H4 (cell line): ENCODE measurements around the gene NDUFC1. TPM values are rescaled to one million over a fixed set of nuclear protein-coding genes. Genes with fewer than 3 reads are reported as not detected.
"Not testable (repeated sequence)": the region's sequence is repeated elsewhere in the genome, so short reads cannot be mapped to it uniquely, and the experiment has no call there.

Experiments used
- DNase-seq: peaks from one replicate; pipeline ENCODE4 v3.0.0-alpha.2; 2015; ENCODE audit warnings: low spot score
- total RNA-seq: library from RNA; depleted of rRNA; stranded (reverse); fragments of >200 nt; shearing (Covaris generic); gene quantifications from 2 replicates; pipeline ENCODE4 v1.2.3, GENCODE V29; 2014; rRNA removed

Gene NDUFC1
- 154 and 169 TPM in 2 replicates for total RNA-seq

GRCh38 chr4:139301821-139302611, at the start of gene NDUFC1:
Gene NDUFC1, minus strand, starts transcription at chr4:139302477. Its CDS starts 6,679 bp downstream, at chr4:139295798.
- DNase-seq = peak; percentile 30

GRCh38 chr4:139337612-139338011, 35.3 kb upstream of the NDUFC1 start:
- no peak for DNase-seq

- DNase-seq = no peak
Measured at GRCh38 chr4:139333046-139333445, 30.8 kb upstream of the NDUFC1 start.

GRCh38 chr4:139331185-139331584, 28.9 kb upstream of the NDUFC1 start:
- DNase-seq = no peak

- DNase-seq = no peak
Measured at GRCh38 chr4:139330283-139330682, 28.0 kb upstream of the NDUFC1 start.

GRCh38 chr4:139329665-139330200, 27.5 kb upstream of the NDUFC1 start:
- no peak for DNase-seq

GRCh38 chr4:139324620-139325019, 22.3 kb upstream of the NDUFC1 start:
- DNase-seq = no peak

- DNase-seq = not testable (repeated sequence)
Measured at GRCh38 chr4:139322541-139322940, 20.3 kb upstream of the NDUFC1 start.

GRCh38 chr4:139322070-139322469, 19.8 kb upstream of the NDUFC1 start:
- not testable (repeated sequence) for DNase-seq

GRCh38 chr4:139319571-139319970, 17.3 kb upstream of the NDUFC1 start:
- DNase-seq = no peak

GRCh38 chr4:139317635-139318034, 15.4 kb upstream of the NDUFC1 start:
- DNase-seq = no peak

GRCh38 chr4:139316733-139317132, 14.5 kb upstream of the NDUFC1 start:
- no peak for DNase-seq

- no peak for DNase-seq
Measured at GRCh38 chr4:139315221-139315675, 13.0 kb upstream of the NDUFC1 start.

- DNase-seq = no peak
Measured at GRCh38 chr4:139314047-139314800, 11.9 kb upstream of the NDUFC1 start.

- not testable (repeated sequence) for DNase-seq
Measured at GRCh38 chr4:139313414-139313813, 11.1 kb upstream of the NDUFC1 start.

GRCh38 chr4:139312552-139313332, 10.5 kb upstream of the NDUFC1 start:
- no peak for DNase-seq

GRCh38 chr4:139311909-139312308, 9.6 kb upstream of the NDUFC1 start:
- no peak for DNase-seq

- no peak for DNase-seq
Measured at GRCh38 chr4:139304920-139305319, 2.6 kb upstream of the NDUFC1 start.

- DNase-seq = peak; percentile 96
Measured at GRCh38 chr4:139301113-139301820, 1.0 kb downstream of the NDUFC1 start, which contains the start of gene NAA15. Gene NAA15, plus strand, starts transcription at chr4:139301505. Its CDS starts 273 bp downstream, at chr4:139301778.

- DNase-seq = peak; percentile 24
Measured at GRCh38 chr4:139300431-139301112, 1.7 kb downstream of the NDUFC1 start.
